ENCODE measurements around the gene PPP6R1. TPM values are rescaled to one million over a fixed set of nuclear protein-coding genes. Genes with fewer than 3 reads are reported as not detected.
A peak's percentile ranks its signal among the peaks of the same experiment; 100 is the strongest.
"Not testable (repeated sequence)": the region's sequence is repeated elsewhere in the genome, so short reads cannot be mapped to it uniquely, and the experiment has no call there.

The PPP6R1 gene
- total RNA-seq, 1 experiment from 2014 or later, result 134 TPM

- Histone ChIP-seq H3K36me3 (ENCODE audit: insufficient read depth, low read length) (no peaks in the 10 kb centered on the region), H3K27ac (ENCODE audit: low read length) (no peak overlapping the region), H3K9ac (ENCODE audit: low read length) (no peak overlapping the region), H2AFZ (ENCODE audit: low read length) (no peak overlapping the region), H3K4me3 (ENCODE audit: low read length) (no peak overlapping the region), H3K27me3 (ENCODE audit: low read length) (no peaks in the 10 kb centered on the region), H3K9me2 (replicated peaks; ENCODE audit: insufficient read depth, low read length) (no peaks in the 10 kb centered on the region), H3K79me2 (ENCODE audit: low read length) (no peaks in the 10 kb centered on the region), H3K9me3 (ENCODE audit: low read length) (no peaks in the 10 kb centered on the region), H3K4me2 (ENCODE audit: low read depth, low read length, poor library complexity, severe bottlenecking) (no peak overlapping the region), H3K4me1 (ENCODE audit: low read length) (peaks cover 12% of the 10 kb centered on the region), H4K20me1 (ENCODE audit: insufficient read depth, low read depth, low read length) (0 out of 2 replicates have a peak, but pooled peaks cover 5% of the 10 kb centered on the region)
- DNase-seq, result no peak
These were observed 48.9 kb downstream of the PPP6R1 start for GRCh38 chr19:55209693-55210472.

GRCh38 chr19:55208880-55209692, 49.7 kb downstream of the PPP6R1 start, which contains the start of gene PTPRH:
PTPRH (minus strand) TSS chr19:55209501; CDS start chr19:55209433, 68 bp downstream.
- DNase-seq, result peak; percentile 55
- H4K20me1 ChIP-seq (ENCODE audit: insufficient read depth, low read depth, low read length), result 0 out of 2 replicates have a peak, but pooled peaks cover 5% of the 10 kb centered on the region
- H3K79me2 ChIP-seq (ENCODE audit: low read length), result no peaks in the 10 kb centered on the region
- no peaks in the 10 kb centered on the region for H3K9me3 ChIP-seq (ENCODE audit: low read length)
- H2AFZ ChIP-seq (ENCODE audit: low read length), result no peak within 1 kb of the TSS
- H3K36me3 ChIP-seq (ENCODE audit: insufficient read depth, low read length), result no peaks in the 10 kb centered on the region
- no peak within 1 kb of the TSS for H3K4me3 ChIP-seq (ENCODE audit: low read length)
- H3K9ac ChIP-seq (ENCODE audit: low read length), result no peak within 1 kb of the TSS
- H3K27ac ChIP-seq (ENCODE audit: low read length), result no peak within 1 kb of the TSS
- peaks cover 12% of the 10 kb centered on the region for H3K4me1 ChIP-seq (ENCODE audit: low read length)
- H3K4me2 ChIP-seq (ENCODE audit: low read depth, low read length, poor library complexity, severe bottlenecking), result no peak within 1 kb of the TSS
- no peaks in the 10 kb centered on the region for H3K9me2 ChIP-seq (replicated peaks; ENCODE audit: insufficient read depth, low read length)
- H3K27me3 ChIP-seq (ENCODE audit: low read length), result no peaks in the 10 kb centered on the region

- Histone ChIP-seq H3K27me3 (ENCODE audit: low read length) (no peaks in the 10 kb centered on the region), H3K9me2 (replicated peaks; ENCODE audit: insufficient read depth, low read length) (no peaks in the 10 kb centered on the region), H3K27ac (ENCODE audit: low read length) (no peak overlapping the region), H3K9me3 (ENCODE audit: low read length) (no peaks in the 10 kb centered on the region), H3K4me2 (ENCODE audit: low read depth, low read length, poor library complexity, severe bottlenecking) (no peak overlapping the region), H2AFZ (ENCODE audit: low read length) (no peak overlapping the region), H3K4me1 (ENCODE audit: low read length) (peaks cover 12% of the 10 kb centered on the region), H3K9ac (ENCODE audit: low read length) (no peak overlapping the region), H3K79me2 (ENCODE audit: low read length) (no peaks in the 10 kb centered on the region), H4K20me1 (ENCODE audit: insufficient read depth, low read depth, low read length) (0 out of 2 replicates have a peak, but pooled peaks cover 5% of the 10 kb centered on the region), H3K4me3 (ENCODE audit: low read length) (no peak overlapping the region), H3K36me3 (ENCODE audit: insufficient read depth, low read length) (no peaks in the 10 kb centered on the region)
- DNase-seq, result peak; percentile 71
These were observed 51.9 kb downstream of the PPP6R1 start for GRCh38 chr19:55206664-55207500.

- DNase-seq; H3K4me1 ChIP-seq (ENCODE audit: low read length); H3K27me3 ChIP-seq (ENCODE audit: low read length); H3K36me3 ChIP-seq (ENCODE audit: insufficient read depth, low read length); H3K4me3 ChIP-seq (ENCODE audit: low read length); H3K9ac ChIP-seq (ENCODE audit: low read length); H3K9me3 ChIP-seq (ENCODE audit: low read length); H2AFZ ChIP-seq (ENCODE audit: low read length); H3K4me2 ChIP-seq (ENCODE audit: low read depth, low read length, poor library complexity, severe bottlenecking); H3K9me2 ChIP-seq (replicated peaks; ENCODE audit: insufficient read depth, low read length); H3K79me2 ChIP-seq (ENCODE audit: low read length); H3K27ac ChIP-seq (ENCODE audit: low read length); H4K20me1 ChIP-seq (ENCODE audit: insufficient read depth, low read depth, low read length): not testable (repeated sequence)
These were observed 56.6 kb downstream of the PPP6R1 start for GRCh38 chr19:55202199-55202598.

GRCh38 chr19:55199620-55200204, 59.1 kb downstream of the PPP6R1 start:
- H2AFZ ChIP-seq (ENCODE audit: low read length), result no peak overlapping the region
- H3K27ac ChIP-seq (ENCODE audit: low read length), result no peak overlapping the region
- DNase-seq, result no peak
- no peaks in the 10 kb centered on the region for H4K20me1 ChIP-seq (ENCODE audit: insufficient read depth, low read depth, low read length)
- H3K9me2 ChIP-seq (replicated peaks; ENCODE audit: insufficient read depth, low read length), result no peaks in the 10 kb centered on the region
- H3K27me3 ChIP-seq (ENCODE audit: low read length), result no peaks in the 10 kb centered on the region
- no peak overlapping the region for H3K4me3 ChIP-seq (ENCODE audit: low read length)
- no peaks in the 10 kb centered on the region for H3K4me1 ChIP-seq (ENCODE audit: low read length)
- no peaks in the 10 kb centered on the region for H3K36me3 ChIP-seq (ENCODE audit: insufficient read depth, low read length)
- no peaks in the 10 kb centered on the region for H3K9me3 ChIP-seq (ENCODE audit: low read length)
- H3K79me2 ChIP-seq (ENCODE audit: low read length), result no peaks in the 10 kb centered on the region
- no peak overlapping the region for H3K9ac ChIP-seq (ENCODE audit: low read length)
- H3K4me2 ChIP-seq (ENCODE audit: low read depth, low read length, poor library complexity, severe bottlenecking), result no peak overlapping the region

- H3K27me3 ChIP-seq (ENCODE audit: low read length), result no peaks in the 10 kb centered on the region
- H3K4me1 ChIP-seq (ENCODE audit: low read length), result no peaks in the 10 kb centered on the region
- H3K4me3 ChIP-seq (ENCODE audit: low read length), result no peak overlapping the region
- no peaks in the 10 kb centered on the region for H3K79me2 ChIP-seq (ENCODE audit: low read length)
- no peaks in the 10 kb centered on the region for H3K36me3 ChIP-seq (ENCODE audit: insufficient read depth, low read length)
- H4K20me1 ChIP-seq (ENCODE audit: insufficient read depth, low read depth, low read length), result no peaks in the 10 kb centered on the region
- H3K9me3 ChIP-seq (ENCODE audit: low read length), result no peaks in the 10 kb centered on the region
- H2AFZ ChIP-seq (ENCODE audit: low read length), result no peak overlapping the region
- H3K9ac ChIP-seq (ENCODE audit: low read length), result no peak overlapping the region
- no peak overlapping the region for H3K4me2 ChIP-seq (ENCODE audit: low read depth, low read length, poor library complexity, severe bottlenecking)
- no peak overlapping the region for H3K27ac ChIP-seq (ENCODE audit: low read length)
- no peak for DNase-seq
- no peaks in the 10 kb centered on the region for H3K9me2 ChIP-seq (replicated peaks; ENCODE audit: insufficient read depth, low read length)
These were observed 60.2 kb downstream of the PPP6R1 start for GRCh38 chr19:55198651-55199050.

GRCh38 chr19:55197528-55197927, 61.3 kb downstream of the PPP6R1 start:
- peak; percentile 88 for DNase-seq
- Histone ChIP-seq H3K27me3 (ENCODE audit: low read length) (no peaks in the 10 kb centered on the region), H3K4me3 (ENCODE audit: low read length) (no peak overlapping the region)

More at GRCh38 chr19:55197528-55197927, 61.3 kb downstream of the PPP6R1 start:
- H2AFZ ChIP-seq (ENCODE audit: low read length), result no peak overlapping the region
- no peak overlapping the region for H3K4me2 ChIP-seq (ENCODE audit: low read depth, low read length, poor library complexity, severe bottlenecking)
- H3K4me1 ChIP-seq (ENCODE audit: low read length), result no peaks in the 10 kb centered on the region
- H3K9ac ChIP-seq (ENCODE audit: low read length), result no peak overlapping the region
- no peak overlapping the region for H3K27ac ChIP-seq (ENCODE audit: low read length)
- H3K79me2 ChIP-seq (ENCODE audit: low read length), result no peaks in the 10 kb centered on the region
- no peaks in the 10 kb centered on the region for H3K36me3 ChIP-seq (ENCODE audit: insufficient read depth, low read length)
- H4K20me1 ChIP-seq (ENCODE audit: insufficient read depth, low read depth, low read length), result no peaks in the 10 kb centered on the region
- no peaks in the 10 kb centered on the region for H3K9me2 ChIP-seq (replicated peaks; ENCODE audit: insufficient read depth, low read length)
- no peaks in the 10 kb centered on the region for H3K9me3 ChIP-seq (ENCODE audit: low read length)
